Kidney (tissue), 14 donors: Measurements from ENCODE around the gene BCL2L11. TPM values are rescaled to one million over a fixed set of nuclear protein-coding genes. Genes with fewer than 3 reads are reported as not detected.

Experiments
- DNase-seq, 5 donors: peaks; one replicate each; pipeline ENCODE4 v3.0.0-alpha.2; 2013 to 2020
- FAIRE-seq: peaks from 2 replicates; lab custom pipeline; 2012; peaks lifted over from hg19 to GRCh38; lab: Jason Lieb, UNC
- H3K27ac ChIP-seq, 2 donors: one replicate each; pipeline ENCODE4 v1.7.0; 2013; ENCODE audit warnings: low read depth in 2 of 2, low read length in 2 of 2, inconsistent platforms in 1 of 2
- H3K27me3 ChIP-seq: one replicate; pipeline ENCODE4 v1.7.1; 2013; ENCODE audit warnings: low read length, inconsistent platforms; ENCODE audit not compliant: control insufficient read depth, insufficient read depth
- H3K36me3 ChIP-seq, 3 donors: one replicate each; pipeline versions ENCODE4 v1.7.0 to v1.7.1; 2013; ENCODE audit warnings: low read length in 3 of 3, control low read depth in 1 of 3, inconsistent platforms in 1 of 3; ENCODE audit not compliant: insufficient read depth in 3 of 3, control insufficient read depth in 2 of 3
- H3K4me1 ChIP-seq, 3 donors: one replicate each; pipeline versions ENCODE4 v1.7.0 to v1.7.1; 2013; ENCODE audit warnings: low read length in 3 of 3, inconsistent platforms in 1 of 3, low read depth in 1 of 3; ENCODE audit not compliant: control insufficient read depth in 2 of 3, insufficient read depth in 2 of 3
- H3K4me3 ChIP-seq, 3 donors: one replicate each; pipeline versions ENCODE4 v1.7.0 to v1.8.1; 2013; ENCODE audit warnings: low read length in 3 of 3, control low read depth in 1 of 3, inconsistent platforms in 1 of 3
- H3K9ac ChIP-seq, 3 donors: one replicate each; pipeline versions ENCODE4 v1.7.0 to v1.7.1; 2013; ENCODE audit warnings: low read length in 3 of 3, control low read depth in 1 of 3, inconsistent platforms in 1 of 3
- H3K9me3 ChIP-seq, 3 donors: one replicate each; pipeline versions ENCODE4 v1.7.0 to v1.7.1; 2013; ENCODE audit warnings: low read length in 3 of 3, control low read depth in 1 of 3, inconsistent platforms in 1 of 3; ENCODE audit not compliant: control insufficient read depth in 2 of 3, insufficient read depth in 1 of 3
- CTCF ChIP-seq: IDR thresholded peaks from 3 replicates; pipeline ENCODE4 v1.5.1; 2012; ENCODE audit warnings: mild to moderate bottlenecking, moderate library complexity, borderline replicate concordance; ENCODE audit not compliant: insufficient read depth; ENCODE audit errors: extremely low read depth
- intact Hi-C: fragments of 100-400 bp; cut with DNase I; formaldehyde crosslinking; loops from one replicate; pipeline ENCODE4 v1.11.1; 2022
- polyA plus RNA-seq: library from polyadenylated mRNA; stranded (reverse); fragments of 350-450 nt; fragmentation: Illumina TruSeq; extraction: RNeasy Lipid Tissue Mini Kit (QIAGEN cat#74804); gene quantifications from one replicate; pipeline ENCODE4 v1.2.3, GENCODE V29; 2014; ENCODE audit warnings: low read depth, low replicate concordance; ENCODE audit not compliant: insufficient read depth
- total RNA-seq: library from RNA; stranded (reverse); fragmentation: NEBNext Ultra II Directional; extraction: Animal tissue kit (Norgen Biotek cat#: 25700); gene quantifications from one replicate; pipeline ENCODE4 v1.2.1, GENCODE V29; 2021
- donor health status: control.
- donor health status: control.
- donor health status: control.
- donor health status: control.
- donor health status: control.
- donor health status: DM: yes; HTN: yes; CAD: no.
- donor health status: Normal renal cell carcinoma (clear cell type).

BCL2L11 gene
- total and polyA plus RNA-seq, 2 donors from 2014 or later, result 6.5 to 32.7 TPM

DNA sequence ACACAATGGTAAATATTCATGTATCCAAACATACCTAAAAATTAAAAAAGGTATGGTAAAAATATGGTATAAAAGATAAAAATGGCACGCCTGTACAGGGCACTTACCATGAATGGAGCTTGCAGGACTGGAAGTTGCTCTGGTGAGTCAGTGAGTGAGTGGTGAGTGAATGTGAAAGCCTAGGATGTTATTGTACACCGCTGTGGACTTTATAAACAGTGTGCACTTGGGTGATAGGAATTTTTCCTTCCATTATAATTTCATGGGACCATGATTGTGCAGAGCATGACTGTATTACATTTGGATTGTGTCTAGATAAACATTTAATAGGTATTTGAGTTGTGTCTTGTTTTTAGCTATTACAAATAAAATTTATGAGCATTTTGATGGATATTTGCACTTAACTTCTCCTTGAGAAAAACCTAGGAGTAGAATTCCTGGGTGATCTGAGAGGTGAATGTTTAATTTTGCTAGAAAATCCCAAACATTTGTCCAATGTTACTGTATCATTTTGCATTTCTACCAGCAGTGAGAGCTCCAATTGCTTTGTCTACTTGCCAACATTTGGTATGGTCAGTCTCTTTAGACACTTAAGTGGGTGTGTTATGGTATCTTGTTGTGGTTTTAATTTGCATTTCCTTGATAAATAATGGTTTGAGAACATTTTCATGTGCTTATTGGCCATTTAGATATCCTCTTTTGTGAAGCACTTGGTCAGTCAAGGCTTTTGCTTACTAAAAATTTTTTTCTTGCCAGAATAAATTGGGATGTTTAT lies 81.7 kb downstream of the BCL2L11 start:
- no peaks in the 10 kb centered on the region for H3K4me1 ChIP-seq
- H3K27ac ChIP-seq, result no peak overlapping the region
- FAIRE-seq (no peak), DNase-seq (no peak)
- TF ChIP-seq CTCF, result no peak
- H3K4me3 ChIP-seq, result no peak overlapping the region
- no peaks in the 10 kb centered on the region for H3K9me3 ChIP-seq
- H3K27me3 ChIP-seq, result no peaks in the 10 kb centered on the region
- H3K36me3 ChIP-seq, result no peaks in the 10 kb centered on the region
- intact Hi-C loops, result no loop called here
- H3K9ac ChIP-seq, result no peak overlapping the region

DNA sequence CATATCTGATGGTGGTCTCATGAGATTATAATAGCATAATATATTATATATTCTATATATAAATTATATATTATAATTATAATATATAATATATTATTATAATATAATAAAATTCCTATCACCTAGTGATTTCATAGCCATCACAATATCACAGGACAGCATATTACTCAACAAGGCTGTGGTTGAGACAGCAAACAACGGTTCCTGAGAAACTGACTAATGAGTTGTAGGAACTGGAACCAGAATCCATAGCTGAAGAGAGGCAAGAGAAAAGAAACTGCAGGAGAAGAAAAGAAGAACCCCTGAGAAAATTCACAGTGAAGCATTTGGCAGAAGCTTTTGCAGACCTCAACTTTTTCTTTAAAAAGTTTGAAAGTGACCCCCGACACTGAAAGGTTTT lies 84.0 kb downstream of the BCL2L11 start:
- intact Hi-C loops, result no loop called here
- H3K27ac ChIP-seq, result no peak overlapping the region

GRCh38 chr2:111205774-111206173 lies 85.1 kb downstream of the BCL2L11 start:
- Histone ChIP-seq H3K4me3 (no peak overlapping the region), H3K36me3 (no peaks in the 10 kb centered on the region), H3K9me3 (no peaks in the 10 kb centered on the region), H3K4me1 (no peaks in the 10 kb centered on the region), H3K27me3 (no peaks in the 10 kb centered on the region), H3K9ac (no peak overlapping the region), H3K27ac (no peak overlapping the region)
- FAIRE-seq (no peak), DNase-seq (no peak)
- no peak for TF ChIP-seq CTCF
- intact Hi-C loops, result no loop called here

More for the DNA sequence above, 84.0 kb downstream of the BCL2L11 start:
- no peak for TF ChIP-seq CTCF
- no peaks in the 10 kb centered on the region for H3K4me1 ChIP-seq
- no peak overlapping the region for H3K4me3 ChIP-seq
- DNase-seq (no peak), FAIRE-seq (no peak)
- H3K9me3 ChIP-seq, result no peaks in the 10 kb centered on the region
- no peak overlapping the region for H3K9ac ChIP-seq
- no peaks in the 10 kb centered on the region for H3K27me3 ChIP-seq
- no peaks in the 10 kb centered on the region for H3K36me3 ChIP-seq
